ENCODE data around the gene TBC1D5.

TBC1D5 gene

DNA sequence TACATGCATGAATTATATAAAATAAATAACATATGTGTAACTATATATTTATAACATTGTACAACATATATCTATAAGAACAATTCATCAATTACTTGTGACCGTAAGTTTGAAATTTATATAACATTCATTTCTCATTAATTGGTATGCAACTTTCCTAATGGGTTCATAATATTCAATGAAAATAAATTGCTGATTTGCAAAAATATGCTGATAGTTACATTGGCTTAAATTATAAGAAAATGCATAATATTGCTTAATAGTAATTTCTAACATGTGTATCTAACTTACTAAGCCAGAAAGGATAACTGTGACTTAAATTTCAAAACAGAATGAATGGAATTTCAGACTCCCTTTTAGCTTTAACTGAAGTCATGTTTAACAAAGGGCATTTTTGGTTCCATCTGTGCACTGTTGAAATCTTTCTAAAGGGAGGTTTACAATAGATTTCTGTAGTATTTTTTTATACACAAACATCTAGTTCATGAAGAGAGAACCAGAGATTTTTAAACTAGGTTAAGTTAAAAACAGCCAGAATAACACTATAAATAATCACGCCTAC, 310.9 kb downstream of the TBC1D5 start:
- TF ChIP-seq, protein P1, sequence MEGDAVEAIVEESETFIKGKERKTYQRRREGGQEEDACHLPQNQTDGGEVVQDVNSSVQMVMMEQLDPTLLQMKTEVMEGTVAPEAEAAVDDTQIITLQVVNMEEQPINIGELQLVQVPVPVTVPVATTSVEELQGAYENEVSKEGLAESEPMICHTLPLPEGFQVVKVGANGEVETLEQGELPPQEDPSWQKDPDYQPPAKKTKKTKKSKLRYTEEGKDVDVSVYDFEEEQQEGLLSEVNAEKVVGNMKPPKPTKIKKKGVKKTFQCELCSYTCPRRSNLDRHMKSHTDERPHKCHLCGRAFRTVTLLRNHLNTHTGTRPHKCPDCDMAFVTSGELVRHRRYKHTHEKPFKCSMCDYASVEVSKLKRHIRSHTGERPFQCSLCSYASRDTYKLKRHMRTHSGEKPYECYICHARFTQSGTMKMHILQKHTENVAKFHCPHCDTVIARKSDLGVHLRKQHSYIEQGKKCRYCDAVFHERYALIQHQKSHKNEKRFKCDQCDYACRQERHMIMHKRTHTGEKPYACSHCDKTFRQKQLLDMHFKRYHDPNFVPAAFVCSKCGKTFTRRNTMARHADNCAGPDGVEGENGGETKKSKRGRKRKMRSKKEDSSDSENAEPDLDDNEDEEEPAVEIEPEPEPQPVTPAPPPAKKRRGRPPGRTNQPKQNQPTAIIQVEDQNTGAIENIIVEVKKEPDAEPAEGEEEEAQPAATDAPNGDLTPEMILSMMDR (conservative IDR thresholded peaks at IDR 0.05; ENCODE audit: low read depth, low read length) = no peak
- Histone ChIP-seq H3K4me2 (no peak overlapping the region), H4K20me1 (ENCODE audit: insufficient read depth) (no peaks in the 10 kb centered on the region), H2AFZ (ENCODE audit: low read depth) (no peak overlapping the region), H3K36me3 (ENCODE audit: insufficient read depth) (no peaks in the 10 kb centered on the region), H3K27me3 (ENCODE audit: insufficient read depth, low read depth) (no peaks in the 10 kb centered on the region), H3K4me1 (ENCODE audit: low read depth, poor library complexity, severe bottlenecking) (peaks cover 11% of the 10 kb centered on the region), H3K27ac (no peak overlapping the region), H3K79me2 (ENCODE audit: insufficient read depth, low read depth) (no peaks in the 10 kb centered on the region), H3K9ac (no peak overlapping the region), H3K4me3 (IDR thresholded peaks at IDR 0.05; ENCODE audit: insufficient read depth, low read depth, low read length) (no peak overlapping the region)

GRCh38 chr3:17431004-17431403, 311.4 kb downstream of the TBC1D5 start:
- TF ChIP-seq, protein P1 (conservative IDR thresholded peaks at IDR 0.05; ENCODE audit: low read depth, low read length) = no peak
- Histone ChIP-seq H3K4me3 (IDR thresholded peaks at IDR 0.05; ENCODE audit: insufficient read depth, low read depth, low read length) (no peak overlapping the region), H3K9ac (no peak overlapping the region), H3K36me3 (ENCODE audit: insufficient read depth) (no peaks in the 10 kb centered on the region), H3K27me3 (ENCODE audit: insufficient read depth, low read depth) (no peaks in the 10 kb centered on the region), H2AFZ (ENCODE audit: low read depth) (no peak overlapping the region), H4K20me1 (ENCODE audit: insufficient read depth) (no peaks in the 10 kb centered on the region), H3K27ac (no peak overlapping the region), H3K79me2 (ENCODE audit: insufficient read depth, low read depth) (no peaks in the 10 kb centered on the region), H3K4me1 (ENCODE audit: low read depth, poor library complexity, severe bottlenecking) (peaks cover 11% of the 10 kb centered on the region), H3K4me2 (no peak overlapping the region)

- H3K27ac ChIP-seq = no peak overlapping the region
- H3K4me2 ChIP-seq = no peak overlapping the region
- TF ChIP-seq, protein P1 (conservative IDR thresholded peaks at IDR 0.05; ENCODE audit: low read depth, low read length) = no peak
- H3K36me3 ChIP-seq (ENCODE audit: insufficient read depth) = no peaks in the 10 kb centered on the region
- H3K4me3 ChIP-seq (IDR thresholded peaks at IDR 0.05; ENCODE audit: insufficient read depth, low read depth, low read length) = no peak overlapping the region
- H3K9ac ChIP-seq = no peak overlapping the region
- H4K20me1 ChIP-seq (ENCODE audit: insufficient read depth) = no peaks in the 10 kb centered on the region
- H3K79me2 ChIP-seq (ENCODE audit: insufficient read depth, low read depth) = no peaks in the 10 kb centered on the region
- no peaks in the 10 kb centered on the region for H3K27me3 ChIP-seq (ENCODE audit: insufficient read depth, low read depth)
- H3K4me1 ChIP-seq (ENCODE audit: low read depth, poor library complexity, severe bottlenecking) = peaks cover 11% of the 10 kb centered on the region
- H2AFZ ChIP-seq (ENCODE audit: low read depth) = no peak overlapping the region
Measured at GRCh38 chr3:17430582-17430981, 311.8 kb downstream of the TBC1D5 start.

- Histone ChIP-seq H4K20me1 (ENCODE audit: insufficient read depth) (no peaks in the 10 kb centered on the region), H3K27me3 (ENCODE audit: insufficient read depth, low read depth) (no peaks in the 10 kb centered on the region), H3K27ac (no peak overlapping the region), H2AFZ (ENCODE audit: low read depth) (no peak overlapping the region), H3K36me3 (ENCODE audit: insufficient read depth) (no peaks in the 10 kb centered on the region), H3K4me1 (ENCODE audit: low read depth, poor library complexity, severe bottlenecking) (no peaks in the 10 kb centered on the region), H3K4me2 (no peak overlapping the region), H3K79me2 (ENCODE audit: insufficient read depth, low read depth) (no peaks in the 10 kb centered on the region), H3K4me3 (IDR thresholded peaks at IDR 0.05; ENCODE audit: insufficient read depth, low read depth, low read length) (no peak overlapping the region), H3K9ac (no peak overlapping the region)
- TF ChIP-seq, protein P1 (conservative IDR thresholded peaks at IDR 0.05; ENCODE audit: low read depth, low read length) = no peak
Measured at GRCh38 chr3:17423786-17424536, 318.5 kb downstream of the TBC1D5 start.
